Measurements from ENCODE around the gene TJP2.

Gene TJP2

GRCh38 chr9:69237702-69238295 lies 63.7 kb downstream of the TJP2 start:
- no peak for DNase-seq

- DNase-seq, result no peak
These were observed 69.0 kb downstream of the TJP2 start for GRCh38 chr9:69243116-69243515.

- no peak for DNase-seq
These were observed 72.6 kb downstream of the TJP2 start for GRCh38 chr9:69246629-69247028.

DNA sequence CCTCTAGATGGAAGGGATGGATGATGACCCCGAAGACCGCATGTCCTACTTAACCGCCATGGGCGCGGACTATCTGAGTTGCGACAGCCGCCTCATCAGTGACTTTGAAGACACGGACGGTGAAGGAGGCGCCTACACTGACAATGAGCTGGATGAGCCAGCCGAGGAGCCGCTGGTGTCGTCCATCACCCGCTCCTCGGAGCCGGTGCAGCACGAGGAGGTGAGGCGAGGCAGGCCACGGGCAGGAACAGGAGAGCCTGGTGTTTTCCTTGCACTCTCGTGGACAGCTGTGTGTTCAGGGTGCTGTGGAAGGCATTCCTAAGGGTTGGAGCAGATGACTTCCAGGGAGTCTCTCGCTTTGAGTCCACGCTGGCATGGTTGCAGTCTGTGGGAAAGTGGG lies 73.9 kb downstream of the TJP2 start:
- DNase-seq, result no peak

DNA sequence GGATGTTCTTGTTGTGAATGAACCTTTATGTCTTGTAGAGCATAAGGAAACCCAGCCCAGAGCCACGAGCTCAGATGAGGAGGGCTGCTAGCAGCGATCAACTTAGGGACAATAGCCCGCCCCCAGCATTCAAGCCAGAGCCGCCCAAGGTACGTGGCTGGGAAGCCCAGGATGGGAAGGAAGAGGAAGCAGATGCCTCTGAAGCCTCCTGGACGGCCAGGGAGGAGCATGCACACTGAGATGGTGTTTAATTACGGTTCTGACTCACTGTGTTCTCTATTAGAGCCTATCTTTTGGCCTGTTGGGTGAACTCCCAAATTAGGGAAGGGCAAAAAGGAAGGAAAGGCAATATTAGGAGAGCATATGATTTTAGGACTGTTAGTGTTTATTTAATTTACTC lies 75.3 kb downstream of the TJP2 start:
- no peak for DNase-seq

DNA sequence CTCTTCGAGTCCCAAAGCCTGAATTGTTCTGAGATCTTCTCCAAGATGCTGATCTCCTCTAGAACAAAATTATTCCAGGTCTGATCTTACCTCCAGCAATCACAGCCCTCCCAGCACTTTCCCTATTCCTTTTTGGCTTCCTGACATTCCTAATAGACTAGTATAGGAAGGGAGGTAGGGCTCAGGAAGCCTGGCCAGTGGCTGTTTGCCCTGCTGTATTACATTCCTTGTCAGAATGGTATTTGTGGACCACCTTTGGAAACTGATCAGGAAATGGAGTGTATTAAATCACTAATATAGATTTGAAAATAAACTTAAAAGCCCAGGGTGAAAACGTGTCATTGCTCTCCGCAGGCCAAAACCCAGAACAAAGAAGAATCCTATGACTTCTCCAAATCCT lies 76.6 kb downstream of the TJP2 start:
- DNase-seq, result no peak

- DNase-seq, result no peak
These were observed 78.4 kb downstream of the TJP2 start for GRCh38 chr9:69252436-69252835.

DNA sequence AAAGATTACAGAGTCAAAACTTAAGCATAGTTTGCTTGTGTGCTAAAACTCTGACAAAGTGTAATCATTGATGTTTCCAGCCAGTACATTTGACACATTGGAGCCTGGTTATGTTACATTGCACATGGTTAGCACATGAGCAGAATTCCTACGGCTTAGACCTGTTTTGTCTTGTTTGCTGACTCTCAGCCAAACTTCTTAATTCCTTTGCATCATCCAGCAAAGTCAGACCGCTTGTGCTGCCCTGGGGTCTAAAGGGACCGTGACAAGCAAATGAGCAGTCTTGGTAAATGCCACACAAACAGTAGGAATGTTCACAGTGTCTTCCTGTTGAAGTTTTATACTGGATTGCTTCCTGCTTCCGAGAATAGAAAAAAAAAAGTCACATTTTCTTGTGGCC lies 79.0 kb downstream of the TJP2 start:
- no peak for DNase-seq

DNA sequence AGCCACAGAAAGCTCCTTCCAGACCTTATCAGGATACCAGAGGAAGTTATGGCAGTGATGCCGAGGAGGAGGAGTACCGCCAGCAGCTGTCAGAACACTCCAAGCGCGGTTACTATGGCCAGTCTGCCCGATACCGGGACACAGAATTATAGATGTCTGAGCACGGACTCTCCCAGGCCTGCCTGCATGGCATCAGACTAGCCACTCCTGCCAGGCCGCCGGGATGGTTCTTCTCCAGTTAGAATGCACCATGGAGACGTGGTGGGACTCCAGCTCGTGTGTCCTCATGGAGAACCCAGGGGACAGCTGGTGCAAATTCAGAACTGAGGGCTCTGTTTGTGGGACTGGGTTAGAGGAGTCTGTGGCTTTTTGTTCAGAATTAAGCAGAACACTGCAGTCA lies 80.1 kb downstream of the TJP2 start:
- DNase-seq, result no peak

DNA sequence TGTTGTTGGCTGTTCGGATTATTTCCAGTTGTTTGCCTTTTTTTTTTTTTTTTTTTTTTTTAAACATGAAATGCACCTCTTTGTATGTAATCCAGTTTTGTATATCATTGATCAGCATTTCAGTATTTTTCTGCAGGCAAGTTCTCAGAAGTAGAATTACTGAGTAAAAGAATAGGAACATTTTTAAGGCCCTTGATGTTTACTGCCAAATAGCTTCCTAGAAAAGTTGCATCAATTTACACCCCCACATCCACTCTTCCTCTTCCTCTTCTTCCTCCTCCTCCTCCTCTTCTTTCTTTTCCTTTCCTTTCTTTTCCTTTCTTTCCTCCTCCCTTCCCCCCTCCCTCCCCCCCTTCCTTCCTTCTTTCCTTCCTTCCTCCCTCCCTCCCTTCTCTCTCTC lies 81.5 kb downstream of the TJP2 start:
- DNase-seq, result no peak

- no peak for DNase-seq
These were observed 84.5 kb downstream of the TJP2 start for GRCh38 chr9:69258551-69258950.

DNA sequence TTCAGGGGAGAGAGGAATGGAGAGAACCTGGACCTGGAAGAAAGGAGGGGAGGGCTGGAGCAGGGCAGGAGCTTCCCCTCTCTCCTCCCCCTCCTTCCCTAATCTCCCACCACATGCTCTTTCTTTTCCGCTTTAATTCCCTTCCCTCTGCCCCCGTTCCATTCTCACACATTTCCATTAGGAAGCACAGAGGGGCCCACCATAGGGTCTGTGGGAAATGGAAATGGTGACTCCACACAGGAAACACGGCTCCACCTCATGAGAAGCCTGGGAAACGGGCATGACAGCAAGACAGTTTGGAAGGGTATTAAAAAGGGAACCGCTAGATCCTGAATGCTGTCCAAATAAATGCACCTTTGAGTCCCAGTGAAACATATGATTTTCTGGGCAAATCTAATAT lies 86.1 kb downstream of the TJP2 start:
- no peak for DNase-seq

DNA sequence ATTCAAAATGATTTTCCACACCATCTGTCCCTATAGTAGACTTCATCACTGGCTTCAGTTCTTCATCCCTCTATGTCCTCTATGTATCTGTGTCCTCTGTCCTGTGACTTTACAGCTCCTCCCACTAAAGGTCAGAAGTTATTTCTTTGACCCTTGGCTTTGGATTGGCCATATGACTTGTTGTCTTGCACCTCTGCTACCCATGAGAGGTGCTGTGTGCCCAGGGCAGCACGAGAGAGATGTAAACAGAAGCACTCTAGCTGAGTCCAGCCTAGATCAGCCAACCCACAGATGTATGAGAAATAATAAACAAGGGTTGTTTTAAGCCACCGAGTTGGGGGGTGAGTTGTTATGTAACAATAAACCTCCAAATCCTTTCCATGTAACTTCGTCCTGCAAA lies 87.6 kb downstream of the TJP2 start:
- DNase-seq, result no peak

DNA sequence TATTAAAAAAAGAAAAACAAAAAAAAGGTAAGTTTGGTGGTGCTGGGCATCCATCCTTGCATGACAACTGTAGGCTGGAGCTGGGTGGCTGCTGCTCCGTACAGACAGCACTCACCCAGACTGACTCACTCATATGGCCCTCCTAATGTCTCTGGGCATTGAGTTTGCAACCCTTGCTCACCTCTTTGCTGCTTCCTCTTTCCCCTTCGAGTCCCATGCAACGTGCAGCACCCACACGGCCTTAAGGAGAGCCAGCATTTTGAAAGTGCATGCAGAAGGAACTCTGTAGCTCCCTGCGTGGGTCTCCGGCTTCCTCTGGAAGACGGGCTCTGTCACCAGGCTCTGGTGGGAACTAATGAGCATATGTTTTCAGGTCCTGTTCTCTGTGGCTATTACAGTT lies 90.4 kb downstream of the TJP2 start:
- no peak for DNase-seq

DNA sequence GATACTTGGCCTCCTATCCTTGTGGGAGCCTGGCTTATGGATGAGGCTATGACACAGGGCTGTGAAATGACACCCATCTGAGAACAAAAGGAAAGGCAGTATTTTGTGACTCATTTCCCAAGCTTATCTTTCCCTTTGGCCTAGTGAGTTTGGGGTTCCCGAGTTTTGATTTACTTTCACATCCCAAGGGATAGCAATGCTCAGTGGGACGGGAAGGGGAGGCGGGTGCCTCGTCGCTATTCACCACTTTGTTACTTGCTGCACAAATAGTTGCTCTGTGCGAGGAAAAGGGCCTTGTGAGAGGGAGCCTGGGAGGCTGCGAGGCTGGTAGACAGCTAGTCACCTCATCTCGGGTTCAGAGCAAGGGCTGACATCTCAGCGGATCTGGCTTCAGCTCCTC lies 91.8 kb downstream of the TJP2 start:
- DNase-seq, result no peak

DNA sequence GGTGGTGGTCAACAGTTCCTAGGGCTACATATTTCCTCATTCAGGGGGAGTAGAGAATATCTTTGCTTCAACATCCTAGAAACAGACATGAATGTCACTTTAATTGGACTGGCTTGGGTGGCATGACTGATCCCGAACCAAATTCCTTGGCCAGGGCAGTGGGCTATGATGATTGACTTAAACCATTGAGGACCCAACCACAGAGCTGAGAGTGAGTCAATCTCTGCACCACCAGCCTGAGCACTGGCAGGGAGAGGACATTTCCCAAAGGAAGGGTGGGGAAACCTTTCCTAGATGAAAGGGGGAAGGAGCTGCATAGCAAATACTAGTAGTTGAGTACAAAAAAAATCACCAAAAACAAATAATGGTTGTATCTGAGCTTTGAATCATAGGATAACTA lies 98.1 kb downstream of the TJP2 start:
- no peak for DNase-seq

DNA sequence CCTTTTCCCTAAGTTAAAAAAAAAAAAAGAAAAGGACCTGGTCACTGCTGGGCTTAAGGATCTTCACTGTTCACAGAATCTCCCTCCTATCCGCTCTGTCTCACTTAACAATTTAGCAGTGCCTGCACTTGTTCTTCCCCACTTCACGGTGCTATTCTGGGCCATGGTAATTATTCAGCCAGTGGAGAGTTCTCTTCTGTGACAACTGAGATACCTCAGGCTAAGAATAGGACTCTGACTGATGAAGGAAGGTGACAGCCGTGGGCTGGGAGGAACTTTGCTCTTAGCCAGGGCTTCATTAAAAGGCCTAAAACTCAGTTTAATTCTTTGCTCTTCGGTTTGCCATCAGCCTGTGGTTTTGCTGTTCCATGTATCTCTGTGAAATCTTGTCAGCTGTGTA lies 99.1 kb downstream of the TJP2 start:
- no peak for DNase-seq

DNA sequence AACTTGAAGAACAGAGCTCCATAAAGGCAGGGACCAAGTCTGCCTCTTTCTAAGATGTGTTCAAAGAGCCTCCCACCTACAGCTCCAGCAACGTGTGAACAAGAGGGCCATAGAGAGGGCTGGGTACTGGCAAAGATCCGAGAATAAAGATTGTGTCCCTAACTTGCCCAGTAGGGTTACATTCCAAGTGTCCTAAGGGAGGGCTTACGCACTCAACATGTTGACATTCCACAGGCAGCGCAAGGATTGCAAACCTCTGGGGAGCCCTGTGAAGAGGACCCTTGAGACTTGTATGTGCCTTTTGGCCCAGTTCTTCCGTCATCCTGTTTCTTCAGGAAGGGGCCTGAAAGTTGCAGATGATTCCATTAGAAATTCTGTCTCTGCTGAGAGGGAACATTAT lies 102.7 kb downstream of the TJP2 start:
- DNase-seq, result no peak

- DNase-seq, result no peak
These were observed 105.1 kb downstream of the TJP2 start for GRCh38 chr9:69279084-69279731.

GRCh38 chr9:69279733-69280132 lies 105.7 kb downstream of the TJP2 start:
- no peak for DNase-seq

- no peak for DNase-seq
These were observed 108.9 kb downstream of the TJP2 start for GRCh38 chr9:69283003-69283402.

DNA sequence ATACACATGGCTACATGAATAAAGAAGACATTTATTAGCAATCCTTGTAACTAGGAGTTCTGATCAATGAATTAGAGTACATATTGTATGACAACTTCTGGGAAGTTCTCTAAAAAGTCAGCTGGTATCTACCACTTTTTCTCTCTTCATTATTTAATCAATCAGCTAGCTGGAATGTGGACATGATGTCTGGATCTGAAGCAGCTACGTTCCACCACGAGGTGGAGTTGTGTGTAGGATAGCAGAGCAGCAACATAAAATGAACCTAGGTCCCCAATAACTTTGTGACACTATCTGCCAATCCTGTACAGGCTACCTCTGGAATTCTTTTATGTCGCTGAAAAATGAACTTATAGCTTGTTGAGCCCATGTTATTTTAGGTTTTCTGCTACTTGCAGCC lies 118.0 kb downstream of the TJP2 start:
- DNase-seq, result no peak

- DNase-seq, result no peak
These were observed 119.1 kb downstream of the TJP2 start for GRCh38 chr9:69293156-69293555.

GRCh38 chr9:69295872-69296552 lies 121.9 kb downstream of the TJP2 start:
- no peak for DNase-seq
